HG03565 (cell line): ENCODE results near the gene CXCL3.
"Not testable (repeated sequence)": the region's sequence is repeated elsewhere in the genome, so short reads cannot be mapped to it uniquely, and the experiment has no call there.

Source experiments
- ATAC-seq: cut with Tn5 transposase; IDR thresholded peaks from one replicate; pipeline ENCODE4 v1.9.1; 2021; ENCODE audit warnings: mild to moderate bottlenecking, moderate library complexity; ENCODE audit not compliant: unreplicated experiment

The CXCL3 gene

GRCh38 chr4:74038425-74039314, at the start of gene CXCL3:
TSS of gene CXCL3 (minus strand) at chr4:74038689. CDS start at chr4:74038611, 78 bp downstream.
- no peak for ATAC-seq

- ATAC-seq: no peak
These were observed 49.0 kb upstream of the CXCL3 start for GRCh38 chr4:74087481-74087880.

- ATAC-seq: no peak
These were observed 47.2 kb upstream of the CXCL3 start for GRCh38 chr4:74085669-74086068.

GRCh38 chr4:74084984-74085383, 46.5 kb upstream of the CXCL3 start:
- ATAC-seq: no peak

GRCh38 chr4:74083546-74083945, 45.1 kb upstream of the CXCL3 start:
- no peak for ATAC-seq

- no peak for ATAC-seq
These were observed 42.5 kb upstream of the CXCL3 start for GRCh38 chr4:74081035-74081434.

DNA sequence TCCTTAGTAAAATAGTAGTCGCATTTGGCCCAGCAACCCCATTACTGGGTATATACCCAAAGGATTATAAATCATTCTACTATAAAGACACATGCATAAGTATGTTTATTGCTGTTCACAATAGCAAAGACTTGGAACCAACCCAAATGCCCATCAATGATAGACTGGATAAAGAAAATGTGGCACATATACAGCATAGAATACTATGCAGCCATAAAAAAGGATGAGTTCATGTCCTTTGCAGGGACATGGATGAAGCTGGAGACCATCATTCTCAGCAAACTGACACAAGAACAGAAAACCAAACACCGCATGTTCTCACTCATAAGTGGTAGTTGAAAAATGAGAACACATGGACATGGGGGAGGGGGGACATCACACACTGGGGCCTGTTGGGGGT, 41.9 kb upstream of the CXCL3 start:
- ATAC-seq: not testable (repeated sequence)

- not testable (repeated sequence) for ATAC-seq
These were observed 40.5 kb upstream of the CXCL3 start for GRCh38 chr4:74079024-74079423.

DNA sequence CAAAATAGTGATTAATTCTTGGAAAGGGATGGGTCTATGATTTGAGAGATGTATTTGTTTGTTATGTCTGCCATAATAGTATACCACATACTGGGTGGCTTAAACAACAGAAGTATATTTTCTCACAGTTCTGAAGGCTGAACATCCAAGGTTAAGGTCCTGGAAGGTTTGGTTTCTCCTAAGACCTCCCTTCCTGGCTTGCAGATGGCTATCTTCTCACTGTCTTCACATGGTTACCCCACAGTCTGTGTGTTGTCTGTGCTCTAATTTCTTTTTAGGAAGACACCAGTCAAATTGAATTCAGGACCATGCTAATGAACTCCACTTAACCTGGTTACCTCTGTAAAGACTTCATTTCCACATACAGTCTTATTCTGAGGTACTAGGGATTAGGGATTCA, 34.9 kb upstream of the CXCL3 start:
- ATAC-seq: no peak

DNA sequence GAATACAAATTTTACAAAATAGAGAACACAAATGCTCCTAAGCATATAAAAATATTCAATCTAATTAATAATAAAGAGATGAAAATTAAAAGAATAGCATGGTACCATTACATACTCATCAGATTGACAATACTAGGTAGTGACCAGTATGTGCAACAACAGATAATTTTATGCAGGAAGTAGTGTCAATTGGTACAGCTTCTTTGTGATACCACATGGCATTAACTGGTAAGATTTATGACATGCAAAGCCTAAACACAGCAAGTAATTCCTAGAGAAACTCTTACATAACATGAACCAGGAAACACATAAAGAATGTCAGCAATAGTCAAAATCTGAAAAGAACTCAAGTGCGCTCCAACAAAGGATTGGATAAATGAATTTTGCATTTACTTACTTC, 34.2 kb upstream of the CXCL3 start:
- ATAC-seq: no peak

GRCh38 chr4:74067586-74067985, 29.1 kb upstream of the CXCL3 start:
- ATAC-seq: no peak

- no peak for ATAC-seq
These were observed 27.7 kb upstream of the CXCL3 start for GRCh38 chr4:74066232-74066631.

DNA sequence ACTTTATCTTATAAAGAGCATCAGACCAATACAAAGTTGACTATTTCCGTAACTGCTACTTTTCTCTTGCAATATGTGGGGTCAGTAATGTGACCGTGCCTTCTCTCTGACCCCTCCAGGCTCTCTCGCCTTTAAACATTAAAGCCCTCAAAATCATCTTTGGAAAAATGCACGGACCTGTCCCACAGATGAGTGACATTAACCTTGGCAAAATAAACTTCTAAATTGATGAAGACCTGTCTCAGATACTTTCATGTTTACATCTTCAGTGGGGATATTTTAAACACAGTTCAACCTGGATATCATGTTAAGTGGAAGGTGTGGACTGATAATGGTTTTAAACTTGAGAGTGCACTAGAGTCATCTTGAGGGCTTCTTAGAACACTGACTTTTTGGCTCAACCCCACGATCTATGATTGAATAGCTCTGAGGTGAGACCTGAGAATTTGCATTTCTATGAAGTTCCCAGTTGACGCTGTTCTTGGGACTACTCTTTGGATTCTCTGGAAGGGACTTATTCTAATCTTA, 26.7 kb upstream of the CXCL3 start:
- no peak for ATAC-seq

- ATAC-seq: no peak
These were observed 25.4 kb upstream of the CXCL3 start for GRCh38 chr4:74063859-74064258.

- ATAC-seq: no peak
These were observed 24.5 kb upstream of the CXCL3 start for GRCh38 chr4:74062953-74063352.

DNA sequence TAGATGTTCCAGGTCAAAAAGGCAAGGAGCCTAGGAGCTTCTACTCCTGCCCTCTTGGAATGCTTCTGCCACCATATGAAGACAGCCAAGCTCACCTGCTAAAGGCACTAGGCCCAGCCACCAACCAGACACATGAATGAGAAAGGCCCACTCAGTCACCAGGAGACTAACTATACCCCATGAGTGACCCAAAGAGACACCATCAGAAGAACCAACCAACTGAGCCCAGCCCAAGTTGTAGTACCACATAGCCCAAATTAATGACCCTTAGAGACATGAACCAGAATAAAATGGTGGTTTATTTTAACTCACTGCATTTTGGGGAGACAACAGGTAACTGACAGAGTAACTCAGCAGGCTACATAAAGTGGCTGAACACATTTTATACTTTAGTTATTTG, 22.9 kb upstream of the CXCL3 start:
- no peak for ATAC-seq

GRCh38 chr4:74059161-74059829, 20.8 kb upstream of the CXCL3 start:
- no peak for ATAC-seq

- no peak for ATAC-seq
These were observed 19.7 kb upstream of the CXCL3 start for GRCh38 chr4:74058048-74058651.

- ATAC-seq: no peak
These were observed 19.1 kb upstream of the CXCL3 start for GRCh38 chr4:74057588-74057987.

DNA sequence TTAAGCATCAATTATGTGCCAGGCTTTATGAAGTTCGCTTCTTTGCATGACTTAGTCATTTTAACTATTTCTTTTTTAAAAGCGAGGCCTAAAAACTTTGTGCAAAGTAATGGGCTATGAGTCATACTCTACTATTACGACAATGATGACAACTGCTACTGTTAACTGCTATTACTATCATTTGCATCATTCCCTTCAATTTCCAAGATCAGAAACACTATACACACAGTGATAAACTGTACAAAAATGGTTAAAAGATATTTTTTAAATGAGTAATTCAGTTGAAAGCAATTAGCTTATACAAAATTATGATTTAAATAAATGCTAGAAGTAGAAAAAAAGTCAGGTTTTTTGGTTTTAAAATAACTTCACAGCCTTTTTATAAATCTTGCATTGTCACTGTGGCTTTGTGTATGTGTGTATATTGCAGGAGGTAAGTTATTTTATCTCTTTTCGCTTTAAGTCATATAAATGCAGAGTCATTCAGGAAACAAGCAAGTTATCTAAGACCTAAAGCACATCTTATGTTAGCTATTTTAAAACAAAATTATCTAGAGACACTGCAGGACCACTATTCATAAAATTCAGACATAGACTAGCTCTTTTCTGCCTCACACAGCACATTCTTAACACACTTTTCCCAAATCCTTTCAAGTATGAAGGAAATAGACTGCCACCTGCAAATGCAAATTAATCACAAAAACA, 18.5 kb upstream of the CXCL3 start:
- no peak for ATAC-seq
